ENCODE measurements around the gene ORM2. TPM values are rescaled to one million over a fixed set of nuclear protein-coding genes. Genes with fewer than 3 reads are reported as not detected.

Gene ORM2
- polyA plus RNA-seq, 3 donors: 0.30 to 0.33 TPM; not detected in 1

DNA sequence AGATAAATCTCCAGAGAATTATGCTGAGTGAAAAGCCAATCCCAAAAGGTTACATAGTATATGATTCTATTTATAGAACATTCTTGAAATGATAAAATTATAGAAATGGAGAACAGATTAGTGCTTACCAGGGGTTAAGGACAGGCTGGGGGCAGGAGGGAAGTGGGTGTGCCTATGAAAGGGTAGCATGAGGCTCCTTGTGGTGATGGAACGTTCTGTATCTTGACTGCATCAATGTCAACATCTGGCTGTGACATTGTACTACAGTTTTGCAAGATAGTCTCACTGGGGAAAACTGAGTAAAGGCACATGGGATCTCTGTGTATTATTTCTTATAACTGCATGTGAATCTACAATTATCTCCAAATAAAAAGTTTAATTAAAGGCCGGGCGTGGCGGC is 22.3 kb downstream of the ORM2 start:
- H3K4me1 ChIP-seq (ENCODE audit: control insufficient read depth in 1 of 2, insufficient read depth in 2 of 2, low read length in 2 of 2): no peaks in the 10 kb centered on the region
- peaks cover 17% of the 10 kb centered on the region for H3K4me1 Mint-ChIP-seq

DNA sequence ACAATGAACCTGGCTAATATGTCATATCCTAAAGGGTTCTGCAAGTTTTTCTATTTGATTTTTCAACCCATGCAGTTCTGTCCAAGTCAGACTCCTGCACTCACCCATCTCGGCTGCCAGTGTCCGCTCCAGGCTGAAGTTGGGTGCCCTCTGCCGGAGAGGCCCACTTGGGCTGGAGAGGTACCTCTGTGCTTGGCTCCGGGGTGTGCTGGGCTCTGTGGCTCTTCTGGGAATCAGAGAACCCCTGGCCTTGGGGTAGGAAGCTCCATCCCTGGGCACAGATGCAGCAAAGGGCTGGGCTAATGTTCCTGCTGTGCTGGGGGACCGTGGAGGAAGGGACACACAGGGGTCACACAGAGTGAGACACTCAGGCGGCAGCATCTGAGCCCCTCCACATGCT is 26.2 kb downstream of the ORM2 start:
- peak overlapping the region in 2 of 7 donors; percentile 10 to 74 for H3K27ac Mint-ChIP-seq
- Histone ChIP-seq H3K27me3 (ENCODE audit: control insufficient read depth in 2 of 2, insufficient read depth in 2 of 2, low read length in 2 of 2) (no peaks in the 10 kb centered on the region), H3K4me1 (ENCODE audit: control insufficient read depth in 1 of 2, insufficient read depth in 2 of 2, low read length in 2 of 2) (no peaks in the 10 kb centered on the region), H3K36me3 (replicated peaks in 1 of 2; ENCODE audit: control insufficient read depth in 1 of 2, insufficient read depth in 2 of 2, low read length in 2 of 2) (peaks cover 96 to 98% of the 10 kb centered on the region in 2 donors), H3K9me3 (replicated peaks in 1 of 2; ENCODE audit: control insufficient read depth in 1 of 2, insufficient read depth in 1 of 2, low read length in 2 of 2) (no peaks in the 10 kb centered on the region), H3K79me2 (ENCODE audit: insufficient read depth, low read length) (peaks cover 46% of the 10 kb centered on the region), H3K4me2 (replicated peaks; ENCODE audit: extremely low read depth, low read length, poor library complexity, severe bottlenecking) (no peak overlapping the region), H3K9ac (ENCODE audit: insufficient read depth, low read length, poor library complexity, severe bottlenecking) (no peak overlapping the region), H3K4me3 (replicated peaks in 1 of 3; ENCODE audit: low read depth in 2 of 3, low read length in 3 of 3) (no peak overlapping the region), H2AFZ (ENCODE audit: insufficient read depth, low read depth, low read length, poor library complexity, severe bottlenecking) (no peak overlapping the region), H4K20me1 (ENCODE audit: insufficient read depth, low read length) (peaks cover 92% of the 10 kb centered on the region), H3K27ac (ENCODE audit: low read depth in 1 of 2, low read length in 2 of 2) (peak overlapping the region in 1 of 2 donors; percentile 62)
- H3K4me3 Mint-ChIP-seq: no peak overlapping the region
- no peak for DNase-seq
- TF ChIP-seq, protein P1, sequence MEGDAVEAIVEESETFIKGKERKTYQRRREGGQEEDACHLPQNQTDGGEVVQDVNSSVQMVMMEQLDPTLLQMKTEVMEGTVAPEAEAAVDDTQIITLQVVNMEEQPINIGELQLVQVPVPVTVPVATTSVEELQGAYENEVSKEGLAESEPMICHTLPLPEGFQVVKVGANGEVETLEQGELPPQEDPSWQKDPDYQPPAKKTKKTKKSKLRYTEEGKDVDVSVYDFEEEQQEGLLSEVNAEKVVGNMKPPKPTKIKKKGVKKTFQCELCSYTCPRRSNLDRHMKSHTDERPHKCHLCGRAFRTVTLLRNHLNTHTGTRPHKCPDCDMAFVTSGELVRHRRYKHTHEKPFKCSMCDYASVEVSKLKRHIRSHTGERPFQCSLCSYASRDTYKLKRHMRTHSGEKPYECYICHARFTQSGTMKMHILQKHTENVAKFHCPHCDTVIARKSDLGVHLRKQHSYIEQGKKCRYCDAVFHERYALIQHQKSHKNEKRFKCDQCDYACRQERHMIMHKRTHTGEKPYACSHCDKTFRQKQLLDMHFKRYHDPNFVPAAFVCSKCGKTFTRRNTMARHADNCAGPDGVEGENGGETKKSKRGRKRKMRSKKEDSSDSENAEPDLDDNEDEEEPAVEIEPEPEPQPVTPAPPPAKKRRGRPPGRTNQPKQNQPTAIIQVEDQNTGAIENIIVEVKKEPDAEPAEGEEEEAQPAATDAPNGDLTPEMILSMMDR (IDR thresholded peaks at IDR 0.05): no peak
- H3K9me3 Mint-ChIP-seq: no peaks in the 10 kb centered on the region
- intact Hi-C loops (cut with micrococcal nuclease): no loop called here
- no peaks in the 10 kb centered on the region for H3K27me3 Mint-ChIP-seq (ENCODE audit: low read depth in 3 of 3)
- H3K36me3 Mint-ChIP-seq: peaks cover 83 to 97% of the 10 kb centered on the region in 2 donors
- 96% methylated on average over 3 of the region's 6 CpGs for WGBS (ENCODE audit: insufficient coverage)
- peaks cover 2% of the 10 kb centered on the region for H3K4me1 Mint-ChIP-seq

More for the DNA sequence above, 22.3 kb downstream of the ORM2 start:
- no peaks in the 10 kb centered on the region for H3K27me3 Mint-ChIP-seq (ENCODE audit: low read depth in 3 of 3)
- no peaks in the 10 kb centered on the region for H3K9me3 ChIP-seq (replicated peaks in 1 of 2; ENCODE audit: control insufficient read depth in 1 of 2, insufficient read depth in 1 of 2, low read length in 2 of 2)
- WGBS (ENCODE audit: insufficient coverage): 0% methylated on average over 1 of the region's 4 CpGs
- no peak overlapping the region for H3K4me3 ChIP-seq (replicated peaks in 1 of 3; ENCODE audit: low read depth in 2 of 3, low read length in 3 of 3)
- no peak overlapping the region for H3K4me2 ChIP-seq (replicated peaks; ENCODE audit: extremely low read depth, low read length, poor library complexity, severe bottlenecking)
- no peaks in the 10 kb centered on the region for H3K27me3 ChIP-seq (ENCODE audit: control insufficient read depth in 2 of 2, insufficient read depth in 2 of 2, low read length in 2 of 2)
- DNase-seq: no peak
- H2AFZ ChIP-seq (ENCODE audit: insufficient read depth, low read depth, low read length, poor library complexity, severe bottlenecking): no peak overlapping the region
- peaks cover 94 to 98% of the 10 kb centered on the region in 2 donors for H3K36me3 ChIP-seq (replicated peaks in 1 of 2; ENCODE audit: control insufficient read depth in 1 of 2, insufficient read depth in 2 of 2, low read length in 2 of 2)
- no peak overlapping the region for H3K9ac ChIP-seq (ENCODE audit: insufficient read depth, low read length, poor library complexity, severe bottlenecking)
- TF ChIP-seq, protein P1 (IDR thresholded peaks at IDR 0.05): no peak
- no peak overlapping the region for H3K4me3 Mint-ChIP-seq
- H3K36me3 Mint-ChIP-seq: peaks cover 82 to 96% of the 10 kb centered on the region in 2 donors
- H4K20me1 ChIP-seq (ENCODE audit: insufficient read depth, low read length): peaks cover 88% of the 10 kb centered on the region
- peaks cover 25% of the 10 kb centered on the region for H3K79me2 ChIP-seq (ENCODE audit: insufficient read depth, low read length)
- peak overlapping the region in 2 of 7 donors; percentile 12 to 59 for H3K27ac Mint-ChIP-seq
- no peaks in the 10 kb centered on the region for H3K9me3 Mint-ChIP-seq
- intact Hi-C loops (cut with micrococcal nuclease): no loop called here
- H3K27ac ChIP-seq (ENCODE audit: low read depth in 1 of 2, low read length in 2 of 2): no peak overlapping the region

Measured in CD14-positive monocyte (primary cell).